K562 (cell line): ENCODE results near the gene HEMK1. TPM values are rescaled to one million over a fixed set of nuclear protein-coding genes. Genes with fewer than 3 reads are reported as not detected.

Experiments used
- ATF1 ChIP-seq, 2 experiments: fragments of 450-650 bp in 1 of 2; IDR thresholded peaks; 2 replicates each; pipeline ENCODE4 v1.6.1; 2016; ENCODE audit warnings: missing compliant biosample characterization in 1 of 2, missing genetic modification characterization in 1 of 2
- BDP1 ChIP-seq: IDR thresholded peaks from 3 replicates; pipeline ENCODE4 v1.6.1; 2011; ENCODE audit not compliant: insufficient read length, insufficient read depth
- CCNT2 ChIP-seq: IDR thresholded peaks from 2 replicates; pipeline ENCODE4 v1.6.1; 2011; ENCODE audit warnings: borderline replicate concordance, low read depth, mild to moderate bottlenecking, moderate library complexity, mixed read lengths, low read length; ENCODE audit not compliant: insufficient read length; ENCODE audit errors: extremely low read depth
- ELK3 ChIP-seq: fragments of 450-650 bp; formaldehyde crosslinking; IDR thresholded peaks from 2 replicates; pipeline ENCODE4 v1.4.0; 2020; ENCODE audit warnings: mild to moderate bottlenecking
- ETV5 ChIP-seq: sonication (generic); formaldehyde crosslinking; IDR thresholded peaks from 2 replicates; pipeline ENCODE4 v1.4.0; 2020; ENCODE audit warnings: low read depth, mild to moderate bottlenecking, missing genetic modification reagents
- ETV6 ChIP-seq, 3 experiments: fragments of 150-350 bp in 1 of 3; sonication (generic) in 1 of 3; formaldehyde crosslinking in 1 of 3; IDR thresholded peaks; 2 replicates each; pipeline versions ENCODE4 v1.6.1 to v1.8.0; 2014 to 2022; ENCODE audit warnings: borderline replicate concordance in 2 of 3, low read depth in 2 of 3, antibody characterized with exemption in 1 of 3, low read length in 1 of 3, mild to moderate bottlenecking in 1 of 3, missing genetic modification reagents in 1 of 3
- RB1 ChIP-seq: fragments of 450-650 bp; IDR thresholded peaks from 2 replicates; pipeline ENCODE4 v1.6.1; 2017; ENCODE audit warnings: low read depth, mild to moderate bottlenecking
- REST ChIP-seq, 2 experiments: fragments of 450-650 bp; formaldehyde crosslinking in 1 of 2; IDR thresholded peaks; 2 replicates each; pipeline versions ENCODE4 v1.4.0 to v1.6.1; 2014 to 2020; ENCODE audit warnings: mild to moderate bottlenecking in 2 of 2, borderline replicate concordance in 1 of 2, low read depth in 1 of 2
- SPI1 ChIP-seq: IDR thresholded peaks from 2 replicates; pipeline ENCODE4 v1.6.1; 2011; ENCODE audit warnings: low read depth, low read length, control low read depth, borderline replicate concordance
- ZNF175 ChIP-seq: fragments of 200-800 bp; sonication (Bioruptor generic); IDR thresholded peaks from 2 replicates; pipeline ENCODE4 v1.6.1; 2016; ENCODE audit warnings: low read depth, mild to moderate bottlenecking, missing genetic modification characterization, missing compliant biosample characterization
- polyA plus RNA-seq, 8 experiments: library from polyadenylated mRNA; depleted of rRNA in 4 of 8; stranded (reverse) in 5 of 8; unstranded in 3 of 8; fragments of >200 nt; fragmentation: Nextera tagmentation in 2 of 8; fragmentation: Illumina TruSeq in 1 of 8; extraction: Ambion mirVana in 2 of 8; extraction: Trizol in 1 of 8; gene quantifications; 2 replicates each; pipeline versions ENCODE4 v1.2.1 to v1.2.3, GENCODE V29; 2011 to 2014; ENCODE audit warnings: inconsistent platforms in 1 of 8, missing spikeins in 1 of 8
- total RNA-seq, 7 experiments: library from RNA; depleted of rRNA in 6 of 7; stranded (reverse); fragments of >200 nt in 6 of 7; fragmentation: Illumina TruSeq in 2 of 7; extraction: Trizol in 2 of 7; gene quantifications; 2 replicates each; pipeline versions ENCODE4 v1.2.1 to v1.2.3, GENCODE V29; 2011 to 2021; ENCODE audit warnings: low replicate concordance in 1 of 7
- TF ChIP-seq, protein P1 (sequence below): sonication (generic); formaldehyde crosslinking; IDR thresholded peaks from 2 replicates; pipeline ENCODE4 v1.8.0; 2023; ENCODE audit warnings: mild to moderate bottlenecking, missing genetic modification reagents
- TF ChIP-seq, protein P2 (sequence below): sonication (generic); formaldehyde crosslinking; IDR thresholded peaks from 2 replicates; pipeline ENCODE4 v1.8.0; 2022; ENCODE audit warnings: missing genetic modification reagents, mild to moderate bottlenecking, moderate library complexity, borderline replicate concordance

The HEMK1 gene
- total and polyA plus RNA-seq, 9 of the 15 experiments (the other 6 are each of a cell fraction or from before 2014, with no cell fraction given): 2.0 to 16.8 (median 11.4) TPM

DNA sequence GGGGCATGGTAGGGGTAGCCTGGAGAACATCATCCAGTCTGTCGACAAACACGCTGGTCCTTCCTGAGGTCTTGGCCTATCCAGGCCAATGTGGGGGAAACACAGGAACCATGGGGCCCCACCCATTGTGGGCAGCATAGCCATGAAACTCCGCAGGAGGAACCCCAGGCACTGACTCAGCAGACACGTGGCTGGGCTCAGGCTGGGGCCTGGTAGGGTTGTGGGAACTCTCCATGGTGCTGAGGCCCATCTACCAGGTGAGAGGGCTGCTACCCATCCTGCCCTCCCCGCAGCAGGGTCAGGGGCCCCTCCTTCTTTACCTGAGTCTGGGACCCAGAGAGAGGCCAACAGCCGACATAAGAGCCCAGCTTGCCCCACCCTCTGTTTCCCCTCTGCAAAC lies 43.3 kb upstream of the HEMK1 start (continued):
- TF ChIP-seq ZNF175 (CRISPR knock-in tag): no peak
- TF ChIP-seq ATF1 (CRISPR knock-in tag; IDR thresholded peaks at IDR 0.05): no peak
- no peak for TF ChIP-seq ATF1 (tag; IDR thresholded peaks at IDR 0.05)
- TF ChIP-seq REST (IDR thresholded peaks at IDR 0.05; ENCODE audit: borderline replicate concordance): peak; percentile 100
- TF ChIP-seq REST (CRISPR knock-in tag; IDR thresholded peaks at IDR 0.05; ENCODE audit: low read depth): peak; percentile 99
- TF ChIP-seq ELK3 (CRISPR knock-in tag): no peak
- no peak for TF ChIP-seq CCNT2
- peak; percentile 17; the same call in 1 of the 2 replicates for TF ChIP-seq RB1
- TF ChIP-seq ETV6 (IDR thresholded peaks at IDR 0.05; ENCODE audit: borderline replicate concordance in 1 of 2, low read depth in 2 of 2, low read length in 1 of 2): no peak
- 0 out of 2 replicates have a peak, but pooled peaks have one; percentile 64 for TF ChIP-seq ETV6 (CRISPR knock-in tag; IDR thresholded peaks at IDR 0.05; ENCODE audit: borderline replicate concordance)
- no peak for TF ChIP-seq BDP1
- TF ChIP-seq SPI1: 0 out of 2 replicates have a peak, but pooled peaks have one; percentile 19
- TF ChIP-seq ETV5 (CRISPR knock-in tag): peak; percentile 49; the same call in 1 of the 2 replicates
- TF ChIP-seq, protein P1, sequence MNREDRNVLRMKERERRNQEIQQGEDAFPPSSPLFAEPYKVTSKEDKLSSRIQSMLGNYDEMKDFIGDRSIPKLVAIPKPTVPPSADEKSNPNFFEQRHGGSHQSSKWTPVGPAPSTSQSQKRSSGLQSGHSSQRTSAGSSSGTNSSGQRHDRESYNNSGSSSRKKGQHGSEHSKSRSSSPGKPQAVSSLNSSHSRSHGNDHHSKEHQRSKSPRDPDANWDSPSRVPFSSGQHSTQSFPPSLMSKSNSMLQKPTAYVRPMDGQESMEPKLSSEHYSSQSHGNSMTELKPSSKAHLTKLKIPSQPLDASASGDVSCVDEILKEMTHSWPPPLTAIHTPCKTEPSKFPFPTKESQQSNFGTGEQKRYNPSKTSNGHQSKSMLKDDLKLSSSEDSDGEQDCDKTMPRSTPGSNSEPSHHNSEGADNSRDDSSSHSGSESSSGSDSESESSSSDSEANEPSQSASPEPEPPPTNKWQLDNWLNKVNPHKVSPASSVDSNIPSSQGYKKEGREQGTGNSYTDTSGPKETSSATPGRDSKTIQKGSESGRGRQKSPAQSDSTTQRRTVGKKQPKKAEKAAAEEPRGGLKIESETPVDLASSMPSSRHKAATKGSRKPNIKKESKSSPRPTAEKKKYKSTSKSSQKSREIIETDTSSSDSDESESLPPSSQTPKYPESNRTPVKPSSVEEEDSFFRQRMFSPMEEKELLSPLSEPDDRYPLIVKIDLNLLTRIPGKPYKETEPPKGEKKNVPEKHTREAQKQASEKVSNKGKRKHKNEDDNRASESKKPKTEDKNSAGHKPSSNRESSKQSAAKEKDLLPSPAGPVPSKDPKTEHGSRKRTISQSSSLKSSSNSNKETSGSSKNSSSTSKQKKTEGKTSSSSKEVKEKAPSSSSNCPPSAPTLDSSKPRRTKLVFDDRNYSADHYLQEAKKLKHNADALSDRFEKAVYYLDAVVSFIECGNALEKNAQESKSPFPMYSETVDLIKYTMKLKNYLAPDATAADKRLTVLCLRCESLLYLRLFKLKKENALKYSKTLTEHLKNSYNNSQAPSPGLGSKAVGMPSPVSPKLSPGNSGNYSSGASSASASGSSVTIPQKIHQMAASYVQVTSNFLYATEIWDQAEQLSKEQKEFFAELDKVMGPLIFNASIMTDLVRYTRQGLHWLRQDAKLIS (CRISPR knock-in tag): 0 out of 2 replicates have a peak, but pooled peaks have one; percentile 41
- TF ChIP-seq, protein P2, sequence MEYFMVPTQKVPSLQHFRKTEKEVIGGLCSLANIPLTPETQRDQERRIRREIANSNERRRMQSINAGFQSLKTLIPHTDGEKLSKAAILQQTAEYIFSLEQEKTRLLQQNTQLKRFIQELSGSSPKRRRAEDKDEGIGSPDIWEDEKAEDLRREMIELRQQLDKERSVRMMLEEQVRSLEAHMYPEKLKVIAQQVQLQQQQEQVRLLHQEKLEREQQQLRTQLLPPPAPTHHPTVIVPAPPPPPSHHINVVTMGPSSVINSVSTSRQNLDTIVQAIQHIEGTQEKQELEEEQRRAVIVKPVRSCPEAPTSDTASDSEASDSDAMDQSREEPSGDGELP: peak; percentile 90
